Prostate gland (tissue), 2 donors: ENCODE data around the gene NTNG2.

Experiments used
- POLR2A ChIP-seq: fragments of 450-650 bp; IDR thresholded peaks from one replicate; pipeline ENCODE4 v1.6.1; 2016; ENCODE audit warnings: antibody characterized with exemption, mild to moderate bottlenecking
- TF ChIP-seq, protein P1 (sequence below), 4 experiments: fragments of 200-600 bp in 2 of 4; fragments of 450-650 bp in 2 of 4; sonication (generic) in 2 of 4; IDR thresholded peaks; 1 replicate in 3 of 4; 2 replicates in 1 of 4; pipeline ENCODE4 v1.5.1; 2016 to 2019; ENCODE audit warnings: antibody characterized with exemption in 4 of 4, mild to moderate bottlenecking in 2 of 4, moderate library complexity in 2 of 4

DNA sequence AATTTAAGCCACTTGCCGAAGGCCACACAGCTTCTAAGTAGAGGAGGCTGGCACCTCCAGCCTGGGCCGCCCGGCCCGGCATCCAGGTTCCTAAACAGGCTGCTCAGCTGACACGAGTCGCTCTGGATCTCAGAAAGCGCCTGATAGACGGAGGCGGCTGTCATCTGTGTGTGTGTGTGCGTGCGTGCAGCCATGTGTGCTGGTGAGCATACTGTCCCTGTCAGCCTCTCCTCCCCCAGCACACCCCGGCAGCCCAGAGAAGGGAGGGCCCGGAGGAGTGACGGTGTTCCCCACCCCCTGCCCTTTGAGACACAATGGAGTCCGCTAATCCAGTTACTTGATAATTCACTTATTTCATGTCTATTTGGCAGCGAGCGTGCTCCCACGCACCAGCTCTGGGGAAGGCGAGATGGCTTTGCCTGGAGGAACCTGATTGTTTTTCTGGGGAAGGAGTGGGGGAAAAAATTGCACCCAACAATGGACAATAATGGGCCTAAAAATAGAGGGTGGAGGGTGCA, 20.0 kb downstream of the NTNG2 start:
- TF ChIP-seq, protein P1, sequence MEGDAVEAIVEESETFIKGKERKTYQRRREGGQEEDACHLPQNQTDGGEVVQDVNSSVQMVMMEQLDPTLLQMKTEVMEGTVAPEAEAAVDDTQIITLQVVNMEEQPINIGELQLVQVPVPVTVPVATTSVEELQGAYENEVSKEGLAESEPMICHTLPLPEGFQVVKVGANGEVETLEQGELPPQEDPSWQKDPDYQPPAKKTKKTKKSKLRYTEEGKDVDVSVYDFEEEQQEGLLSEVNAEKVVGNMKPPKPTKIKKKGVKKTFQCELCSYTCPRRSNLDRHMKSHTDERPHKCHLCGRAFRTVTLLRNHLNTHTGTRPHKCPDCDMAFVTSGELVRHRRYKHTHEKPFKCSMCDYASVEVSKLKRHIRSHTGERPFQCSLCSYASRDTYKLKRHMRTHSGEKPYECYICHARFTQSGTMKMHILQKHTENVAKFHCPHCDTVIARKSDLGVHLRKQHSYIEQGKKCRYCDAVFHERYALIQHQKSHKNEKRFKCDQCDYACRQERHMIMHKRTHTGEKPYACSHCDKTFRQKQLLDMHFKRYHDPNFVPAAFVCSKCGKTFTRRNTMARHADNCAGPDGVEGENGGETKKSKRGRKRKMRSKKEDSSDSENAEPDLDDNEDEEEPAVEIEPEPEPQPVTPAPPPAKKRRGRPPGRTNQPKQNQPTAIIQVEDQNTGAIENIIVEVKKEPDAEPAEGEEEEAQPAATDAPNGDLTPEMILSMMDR (IDR thresholded peaks at IDR 0.05) = no peak
- TF ChIP-seq POLR2A = no peak
